Ascending aorta (tissue), 2 donors: ENCODE measurements around the gene SH3RF3. TPM values are rescaled to one million over a fixed set of nuclear protein-coding genes. Genes with fewer than 3 reads are reported as not detected.
"Not testable (repeated sequence)": the region's sequence is repeated elsewhere in the genome, so short reads cannot be mapped to it uniquely, and the experiment has no call there.

ENCODE experiments used
- DNase-seq, 2 donors: peaks; one replicate each; pipeline ENCODE4 v3.0.0-alpha.2; 2019; ENCODE audit warnings: low spot score in 2 of 2
- H3K27ac ChIP-seq, 2 donors: fragments of 200-600 bp; sonication (generic); one replicate each; pipeline ENCODE4 v1.5.1; 2016 to 2017; ENCODE audit warnings: mild to moderate bottlenecking in 1 of 2
- H3K27me3 ChIP-seq: fragments of 200-600 bp; sonication (generic); one replicate; pipeline ENCODE4 v1.5.1; 2017
- H3K36me3 ChIP-seq, 2 donors: fragments of 200-600 bp; sonication (generic); one replicate each; pipeline ENCODE4 v1.5.1; 2016
- H3K4me1 ChIP-seq, 2 donors: fragments of 200-600 bp; sonication (generic); one replicate each; pipeline ENCODE4 v1.5.1; 2016 to 2017; ENCODE audit warnings: mild to moderate bottlenecking in 1 of 2
- H3K4me3 ChIP-seq, 2 donors: fragments of 200-600 bp; sonication (generic); one replicate each; pipeline ENCODE4 v1.5.1; 2016 to 2017; ENCODE audit warnings: mild to moderate bottlenecking in 1 of 2
- H3K9me3 ChIP-seq, 2 donors: fragments of 200-600 bp; sonication (generic); one replicate each; pipeline ENCODE4 v1.5.1; 2016
- CTCF ChIP-seq, 3 experiments: fragments of 200-600 bp in 2 of 3; fragments of 450-650 bp in 1 of 3; sonication (generic) in 2 of 3; IDR thresholded peaks; one replicate each; pipeline ENCODE4 v1.5.1; 2016 to 2019; ENCODE audit warnings: antibody characterized with exemption in 3 of 3, mild to moderate bottlenecking in 1 of 3, moderate library complexity in 1 of 3
- intact Hi-C: fragments of 100-400 bp; cut with DNase I; formaldehyde crosslinking; loops from one replicate; pipeline ENCODE4 v1.15.1; 2023
- total RNA-seq: library from RNA; depleted of rRNA; stranded (reverse); fragments of >200 nt; gene quantifications from one replicate; pipeline ENCODE4 v1.1.0, GENCODE V29; 2016

SH3RF3 gene
- total RNA-seq, 1 donor from 2014 or later, result 53.5 TPM

DNA sequence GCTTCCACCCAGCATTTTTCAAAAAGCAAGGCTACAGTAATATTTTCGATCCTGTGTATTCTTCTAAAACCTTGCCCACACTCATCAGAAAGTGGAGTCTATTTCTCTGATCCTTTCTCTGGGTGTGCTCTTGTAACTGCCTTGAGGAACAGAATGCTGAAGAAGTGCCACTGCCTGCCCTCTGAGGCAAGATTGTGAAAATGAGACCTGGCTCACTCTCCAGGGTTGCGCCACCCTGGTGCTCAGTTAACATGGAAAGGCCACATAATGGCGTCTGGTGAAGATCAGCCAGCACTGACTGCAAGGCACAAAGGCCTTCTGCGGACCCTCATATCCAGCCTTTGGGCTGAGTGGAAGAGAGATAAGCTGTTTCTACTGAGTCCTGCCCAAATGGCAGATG lies 11.2 kb upstream of the SH3RF3 start:
- no peak for DNase-seq
- H3K27me3 ChIP-seq, result no peaks in the 10 kb centered on the region
- H3K36me3 ChIP-seq, result no peaks in the 10 kb centered on the region
- H3K4me1 ChIP-seq, result no peaks in the 10 kb centered on the region
- intact Hi-C loops, result no loop called here
- H3K27ac ChIP-seq, result no peak overlapping the region
- no peaks in the 10 kb centered on the region for H3K9me3 ChIP-seq
- H3K4me3 ChIP-seq, result no peak overlapping the region
- TF ChIP-seq CTCF (IDR thresholded peaks at IDR 0.05), result no peak

DNA sequence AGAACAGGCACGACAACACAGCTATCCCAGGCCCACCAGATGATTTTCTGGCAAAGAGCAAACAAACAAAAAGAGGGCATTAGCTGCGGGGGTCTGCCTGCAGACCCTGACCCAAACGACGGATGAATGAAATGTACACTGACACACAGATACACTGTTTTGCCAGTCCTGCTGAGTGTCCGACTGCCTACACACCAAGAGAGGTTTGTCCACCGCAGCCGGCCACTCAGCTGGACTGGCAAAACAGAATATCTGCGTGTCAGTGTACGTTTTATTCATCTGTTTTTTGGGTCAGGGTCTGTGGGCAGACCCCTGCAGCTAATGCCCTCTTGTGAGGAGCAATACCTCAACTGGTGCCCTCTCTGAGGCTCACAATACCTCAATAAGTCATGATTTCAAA lies 10.7 kb upstream of the SH3RF3 start:
- Histone ChIP-seq H3K27ac (no peak overlapping the region), H3K27me3 (no peaks in the 10 kb centered on the region), H3K4me3 (no peak overlapping the region), H3K9me3 (no peaks in the 10 kb centered on the region), H3K36me3 (no peaks in the 10 kb centered on the region), H3K4me1 (no peaks in the 10 kb centered on the region)
- intact Hi-C loops, result no loop called here
- TF ChIP-seq CTCF (IDR thresholded peaks at IDR 0.05), result no peak
- DNase-seq, result no peak

- H3K4me3 ChIP-seq, result no peak overlapping the region
- H3K27ac ChIP-seq, result no peak overlapping the region
- TF ChIP-seq CTCF (IDR thresholded peaks at IDR 0.05), result no peak
- DNase-seq, result no peak
- no peaks in the 10 kb centered on the region for H3K27me3 ChIP-seq
- H3K9me3 ChIP-seq, result no peaks in the 10 kb centered on the region
- H3K4me1 ChIP-seq, result no peaks in the 10 kb centered on the region
- intact Hi-C loops, result no loop called here
- no peaks in the 10 kb centered on the region for H3K36me3 ChIP-seq
Observed at GRCh38 chr2:109120166-109120565, 8.8 kb upstream of the SH3RF3 start.

- intact Hi-C loops, H3K4me1 ChIP-seq, DNase-seq, H3K27me3 ChIP-seq, H3K4me3 ChIP-seq, H3K36me3 ChIP-seq, H3K27ac ChIP-seq, H3K9me3 ChIP-seq: not testable (repeated sequence)
Observed at GRCh38 chr2:109120686-109121085, 8.3 kb upstream of the SH3RF3 start.

- intact Hi-C loops, result no loop called here
- H3K4me1 ChIP-seq, result peaks cover 4 to 6% of the 10 kb centered on the region in 2 donors
- H3K27ac ChIP-seq, result no peak overlapping the region
- H3K36me3 ChIP-seq, result no peaks in the 10 kb centered on the region
- DNase-seq, result no peak
- H3K4me3 ChIP-seq, result no peak overlapping the region
- TF ChIP-seq CTCF (IDR thresholded peaks at IDR 0.05), result no peak
- no peaks in the 10 kb centered on the region for H3K9me3 ChIP-seq
- H3K27me3 ChIP-seq, result no peaks in the 10 kb centered on the region
Observed at GRCh38 chr2:109123586-109124201, 5.3 kb upstream of the SH3RF3 start.

GRCh38 chr2:109124982-109125592 lies 3.9 kb upstream of the SH3RF3 start:
- Histone ChIP-seq H3K9me3 (no peaks in the 10 kb centered on the region), H3K36me3 (no peaks in the 10 kb centered on the region), H3K4me1 (peaks cover 4 to 6% of the 10 kb centered on the region in 2 donors), H3K27me3 (no peaks in the 10 kb centered on the region), H3K27ac (no peak overlapping the region), H3K4me3 (no peak overlapping the region)
- no peak for DNase-seq
- intact Hi-C loops, result loop anchor here (5.0 kb wide), 3 partner anchors 157 to 332 kb away; no protein-coding TSS in a partner anchor
- TF ChIP-seq CTCF (IDR thresholded peaks at IDR 0.05), result no peak
